Caco-2 (cell line): ENCODE results near the gene ASTN2. TPM values are rescaled to one million over a fixed set of nuclear protein-coding genes. Genes with fewer than 3 reads are reported as not detected.

Source experiments
- BruUV-seq: library from RNA; stranded (reverse); fragments of 400-500 nt; replicated peaks from 2 replicates; lab custom pipeline; 2021; lab: Mats Ljungman, UMichigan
- CTCF ChIA-PET: fragments of 300-600 bp; sonication (Branson Sonifier 250); formaldehyde crosslinking; loops from one replicate; lab custom pipeline; 2022; ENCODE audit warnings: antibody characterized with exemption; lab: Charles Lee
- POLR2A ChIA-PET: fragments of 300-600 bp; sonication (Branson Sonifier 250); formaldehyde crosslinking; loops from one replicate; lab custom pipeline; 2022; ENCODE audit warnings: antibody characterized with exemption; lab: Charles Lee
- DNase-seq, 2 experiments: peaks; one replicate each; pipeline versions ENCODE4 v3.0.0 to v3.0.0-alpha.2; 2020 to 2022
- H3K27me3 ChIP-seq: replicated peaks from 2 replicates; pipeline ENCODE4 v1.6.0; 2011; ENCODE audit warnings: low read length; ENCODE audit not compliant: control insufficient read depth, insufficient read depth
- H3K36me3 ChIP-seq: 2 replicates; pipeline ENCODE4 v1.5.1; 2011; ENCODE audit warnings: low read length; ENCODE audit not compliant: control insufficient read depth, insufficient read depth
- H3K4me1 ChIP-seq: fragments of 250-450 bp; sonication (Bioruptor Pico); 2 replicates; pipeline ENCODE4 v1.5.1; 2020; ENCODE audit warnings: mild to moderate bottlenecking
- H3K4me3 ChIP-seq: 2 replicates; pipeline ENCODE4 v1.5.1; 2011; ENCODE audit warnings: low read depth, mild to moderate bottlenecking, control low read depth, low read length
- H3K9me3 ChIP-seq: fragments of 250-450 bp; sonication (Bioruptor Pico); 2 replicates; pipeline ENCODE4 v1.5.1; 2020; ENCODE audit warnings: mild to moderate bottlenecking, moderate library complexity
- H3K27ac Mint-ChIP-seq: one replicate; pipeline ENCODE4 v1.8.0; 2022; ENCODE audit warnings: mixed read lengths; ENCODE audit not compliant: unreplicated experiment
- H3K27me3 Mint-ChIP-seq: one replicate; pipeline ENCODE4 v1.8.0; 2022; ENCODE audit warnings: mixed read lengths; ENCODE audit not compliant: insufficient read depth, unreplicated experiment
- H3K36me3 Mint-ChIP-seq: one replicate; pipeline ENCODE4 v1.8.0; 2022; ENCODE audit warnings: mild to moderate bottlenecking, mixed read lengths; ENCODE audit not compliant: insufficient read depth, unreplicated experiment
- H3K4me1 Mint-ChIP-seq: one replicate; pipeline ENCODE4 v1.8.0; 2022; ENCODE audit warnings: low read depth, mixed read lengths; ENCODE audit not compliant: unreplicated experiment
- H3K4me3 Mint-ChIP-seq: one replicate; pipeline ENCODE4 v1.8.0; 2022; ENCODE audit warnings: mild to moderate bottlenecking, moderate library complexity, mixed read lengths; ENCODE audit not compliant: unreplicated experiment
- H3K9me3 Mint-ChIP-seq: one replicate; pipeline ENCODE4 v1.8.0; 2022; ENCODE audit warnings: mixed read lengths; ENCODE audit not compliant: unreplicated experiment
- intact Hi-C: fragments of 100-400 bp; cut with micrococcal nuclease; formaldehyde crosslinking; loops from one replicate; pipeline ENCODE4 v1.10.0; 2022; ENCODE audit not compliant: unreplicated experiment
- total RNA-seq: library from RNA; stranded (reverse); gene quantifications from 2 replicates; pipeline ENCODE4 v1.2.3, GENCODE V29; 2022
- TF ChIP-seq, protein P1 (sequence below), 2 experiments: fragments of 200-600 bp in 1 of 2; IDR thresholded peaks; 1 replicate in 1 of 2; 2 replicates in 1 of 2; pipeline versions ENCODE4 v1.5.1 to v1.8.0; 2011 to 2022; ENCODE audit warnings: antibody characterized with exemption in 1 of 2, control low read depth in 1 of 2, inconsistent platforms in 1 of 2, low read depth in 1 of 2, low read length in 1 of 2, mild to moderate bottlenecking in 1 of 2, moderate library complexity in 1 of 2; ENCODE audit not compliant: insufficient read depth in 1 of 2, severe bottlenecking in 1 of 2, unreplicated experiment in 1 of 2

Gene ASTN2
- total RNA-seq, 1 experiment from 2014 or later: 12.7 TPM

DNA sequence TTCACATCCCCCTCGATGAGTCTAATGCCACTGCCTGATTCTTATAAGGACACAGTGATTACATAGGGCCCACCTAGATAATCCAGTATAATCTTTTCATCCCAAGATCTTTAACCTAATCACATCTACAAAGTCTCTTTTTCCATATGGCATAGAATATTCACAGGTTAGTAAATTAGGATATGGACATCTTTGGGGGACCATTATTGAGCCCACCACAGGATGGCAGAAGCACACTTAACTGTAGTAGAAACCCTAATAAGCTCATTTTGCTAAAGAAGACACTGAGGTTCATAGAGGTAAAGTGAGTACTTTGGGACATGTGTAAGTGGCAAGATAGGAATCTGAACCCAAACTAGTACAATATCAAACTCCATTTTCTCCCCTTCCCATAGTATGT is 38.9 kb downstream of the ASTN2 start:
- TF ChIP-seq, protein P1, sequence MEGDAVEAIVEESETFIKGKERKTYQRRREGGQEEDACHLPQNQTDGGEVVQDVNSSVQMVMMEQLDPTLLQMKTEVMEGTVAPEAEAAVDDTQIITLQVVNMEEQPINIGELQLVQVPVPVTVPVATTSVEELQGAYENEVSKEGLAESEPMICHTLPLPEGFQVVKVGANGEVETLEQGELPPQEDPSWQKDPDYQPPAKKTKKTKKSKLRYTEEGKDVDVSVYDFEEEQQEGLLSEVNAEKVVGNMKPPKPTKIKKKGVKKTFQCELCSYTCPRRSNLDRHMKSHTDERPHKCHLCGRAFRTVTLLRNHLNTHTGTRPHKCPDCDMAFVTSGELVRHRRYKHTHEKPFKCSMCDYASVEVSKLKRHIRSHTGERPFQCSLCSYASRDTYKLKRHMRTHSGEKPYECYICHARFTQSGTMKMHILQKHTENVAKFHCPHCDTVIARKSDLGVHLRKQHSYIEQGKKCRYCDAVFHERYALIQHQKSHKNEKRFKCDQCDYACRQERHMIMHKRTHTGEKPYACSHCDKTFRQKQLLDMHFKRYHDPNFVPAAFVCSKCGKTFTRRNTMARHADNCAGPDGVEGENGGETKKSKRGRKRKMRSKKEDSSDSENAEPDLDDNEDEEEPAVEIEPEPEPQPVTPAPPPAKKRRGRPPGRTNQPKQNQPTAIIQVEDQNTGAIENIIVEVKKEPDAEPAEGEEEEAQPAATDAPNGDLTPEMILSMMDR (IDR thresholded peaks at IDR 0.05; ENCODE audit: insufficient read depth in 1 of 2, low read depth in 1 of 2, low read length in 1 of 2, severe bottlenecking in 1 of 2, unreplicated experiment in 1 of 2): no peak
- POLR2A ChIA-PET: no interaction called here
- no peaks in the 10 kb centered on the region for H3K4me1 Mint-ChIP-seq

GRCh38 chr9:117374076-117374725 is 40.7 kb downstream of the ASTN2 start:
- Histone ChIP-seq H3K36me3 (no peaks in the 10 kb centered on the region), H3K4me3 (no peak overlapping the region), H3K27me3 (no peaks in the 10 kb centered on the region), H3K9me3 (no peaks in the 10 kb centered on the region), H3K4me1 (no peaks in the 10 kb centered on the region)
- Mint-ChIP-seq H3K4me1 (no peaks in the 10 kb centered on the region), H3K27me3 (peaks cover 15% of the 10 kb centered on the region), H3K9me3 (no peaks in the 10 kb centered on the region), H3K36me3 (no peaks in the 10 kb centered on the region), H3K27ac (no peak overlapping the region), H3K4me3 (no peak overlapping the region)
- BruUV-seq: no TSS peak
- TF ChIP-seq, protein P1 (IDR thresholded peaks at IDR 0.05; ENCODE audit: insufficient read depth in 1 of 2, low read depth in 1 of 2, low read length in 1 of 2, severe bottlenecking in 1 of 2, unreplicated experiment in 1 of 2): no peak
- ChIA-PET CTCF (no interaction called here), POLR2A (no interaction called here)
- DNase-seq: no peak
- intact Hi-C loops: no loop called here

More for the DNA sequence above, 38.9 kb downstream of the ASTN2 start:
- no peaks in the 10 kb centered on the region for H3K9me3 Mint-ChIP-seq
- no TSS peak for BruUV-seq
- peaks cover 15% of the 10 kb centered on the region for H3K27me3 Mint-ChIP-seq
- no peak overlapping the region for H3K4me3 Mint-ChIP-seq
- intact Hi-C loops: no loop called here
- CTCF ChIA-PET: no interaction called here
- H3K36me3 ChIP-seq: no peaks in the 10 kb centered on the region
- H3K27me3 ChIP-seq: no peaks in the 10 kb centered on the region
- no peaks in the 10 kb centered on the region for H3K9me3 ChIP-seq
- no peak for DNase-seq
- no peaks in the 10 kb centered on the region for H3K36me3 Mint-ChIP-seq
- no peak overlapping the region for H3K27ac Mint-ChIP-seq
- H3K4me1 ChIP-seq: no peaks in the 10 kb centered on the region
- no peak overlapping the region for H3K4me3 ChIP-seq

- Histone ChIP-seq H3K4me3 (no peak overlapping the region), H3K36me3 (no peaks in the 10 kb centered on the region), H3K27me3 (no peaks in the 10 kb centered on the region), H3K9me3 (no peaks in the 10 kb centered on the region), H3K4me1 (no peaks in the 10 kb centered on the region)
- CTCF ChIA-PET: no interaction called here
- Mint-ChIP-seq H3K4me1 (no peaks in the 10 kb centered on the region), H3K27ac (no peak overlapping the region), H3K4me3 (no peak overlapping the region), H3K36me3 (no peaks in the 10 kb centered on the region), H3K9me3 (no peaks in the 10 kb centered on the region), H3K27me3 (peaks cover 9% of the 10 kb centered on the region)
- POLR2A ChIA-PET: no interaction called here
- intact Hi-C loops: no loop called here
- no TSS peak for BruUV-seq
- TF ChIP-seq, protein P1 (IDR thresholded peaks at IDR 0.05; ENCODE audit: insufficient read depth in 1 of 2, low read depth in 1 of 2, low read length in 1 of 2, severe bottlenecking in 1 of 2, unreplicated experiment in 1 of 2): no peak
- DNase-seq: no peak
Measured at GRCh38 chr9:117368684-117369230, 46.1 kb downstream of the ASTN2 start.
